Uterus (tissue), 2 donors: Measurements from ENCODE around the gene TMEM254.

Source experiments
- CTCF ChIP-seq, 4 experiments: fragments of 200-600 bp in 2 of 4; fragments of 450-650 bp in 2 of 4; sonication (generic) in 2 of 4; IDR thresholded peaks; one replicate each; pipeline ENCODE4 v1.5.1; 2016 to 2019; ENCODE audit warnings: antibody characterized with exemption in 4 of 4, mild to moderate bottlenecking in 2 of 4, moderate library complexity in 1 of 4
- POLR2A ChIP-seq, 2 donors: fragments of 450-650 bp; IDR thresholded peaks; one replicate each; pipeline ENCODE4 v1.6.1; 2016; ENCODE audit warnings: antibody characterized with exemption in 2 of 2, mild to moderate bottlenecking in 1 of 2, moderate library complexity in 1 of 2

GRCh38 chr10:80064120-80064886 lies 14.2 kb upstream of the TMEM254 start:
- no peak for TF ChIP-seq CTCF (IDR thresholded peaks at IDR 0.05)
- no peak for TF ChIP-seq POLR2A (IDR thresholded peaks at IDR 0.05)
